22Rv1 (cell line): ENCODE measurements around the gene UBAC1.

Experiments
- ZFX ChIP-seq: fragments of 450-650 bp; IDR thresholded peaks from 2 replicates; pipeline ENCODE4 v1.6.1; 2017; ENCODE audit warnings: antibody characterized with exemption, borderline replicate concordance
- TF ChIP-seq, protein P1 (sequence below): fragments of 450-650 bp; IDR thresholded peaks from 2 replicates; pipeline ENCODE4 v1.5.1; 2017; ENCODE audit warnings: mild to moderate bottlenecking

DNA sequence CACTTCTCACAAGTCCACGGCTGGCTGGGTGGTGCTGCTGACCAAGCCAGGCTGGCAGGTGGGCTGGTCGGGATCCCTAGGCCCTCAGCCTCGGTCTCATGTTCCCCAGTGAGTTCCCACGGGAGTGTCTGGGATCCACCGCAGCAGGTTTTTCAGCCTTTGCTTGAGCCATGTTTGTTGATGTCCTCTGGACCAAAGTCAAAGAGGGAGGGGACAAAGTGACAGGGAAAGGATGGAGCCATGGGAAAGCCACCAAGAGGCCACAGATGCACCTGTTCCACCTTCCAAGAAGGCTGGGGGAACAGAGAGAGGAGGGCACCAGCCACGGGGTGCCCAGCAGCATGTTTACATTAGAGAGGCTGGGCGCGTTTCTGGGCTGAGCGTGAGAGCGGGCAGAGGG lies 2.8 kb upstream of the UBAC1 start:
- TF ChIP-seq, protein P1, sequence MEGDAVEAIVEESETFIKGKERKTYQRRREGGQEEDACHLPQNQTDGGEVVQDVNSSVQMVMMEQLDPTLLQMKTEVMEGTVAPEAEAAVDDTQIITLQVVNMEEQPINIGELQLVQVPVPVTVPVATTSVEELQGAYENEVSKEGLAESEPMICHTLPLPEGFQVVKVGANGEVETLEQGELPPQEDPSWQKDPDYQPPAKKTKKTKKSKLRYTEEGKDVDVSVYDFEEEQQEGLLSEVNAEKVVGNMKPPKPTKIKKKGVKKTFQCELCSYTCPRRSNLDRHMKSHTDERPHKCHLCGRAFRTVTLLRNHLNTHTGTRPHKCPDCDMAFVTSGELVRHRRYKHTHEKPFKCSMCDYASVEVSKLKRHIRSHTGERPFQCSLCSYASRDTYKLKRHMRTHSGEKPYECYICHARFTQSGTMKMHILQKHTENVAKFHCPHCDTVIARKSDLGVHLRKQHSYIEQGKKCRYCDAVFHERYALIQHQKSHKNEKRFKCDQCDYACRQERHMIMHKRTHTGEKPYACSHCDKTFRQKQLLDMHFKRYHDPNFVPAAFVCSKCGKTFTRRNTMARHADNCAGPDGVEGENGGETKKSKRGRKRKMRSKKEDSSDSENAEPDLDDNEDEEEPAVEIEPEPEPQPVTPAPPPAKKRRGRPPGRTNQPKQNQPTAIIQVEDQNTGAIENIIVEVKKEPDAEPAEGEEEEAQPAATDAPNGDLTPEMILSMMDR = no peak
- no peak for TF ChIP-seq ZFX
